PC-9 (cell line): ENCODE data around the gene NSG2. TPM values are rescaled to one million over a fixed set of nuclear protein-coding genes. Genes with fewer than 3 reads are reported as not detected.

Experiments
- BruUV-seq: library from RNA; stranded (reverse); fragments of 400-500 nt; replicated peaks from 2 replicates; lab custom pipeline; 2021; lab: Mats Ljungman, UMichigan
- CTCF ChIA-PET: fragments of 300-600 bp; sonication (Branson Sonifier 250); formaldehyde crosslinking; loops from one replicate; lab custom pipeline; 2022; ENCODE audit warnings: antibody characterized with exemption; lab: Charles Lee
- POLR2A ChIA-PET: fragments of 300-600 bp; sonication (Branson Sonifier 250); formaldehyde crosslinking; loops from one replicate; lab custom pipeline; 2022; ENCODE audit warnings: antibody characterized with exemption; ENCODE audit not compliant: unreplicated experiment; lab: Charles Lee
- DNase-seq, 2 experiments: peaks; one replicate each; pipeline versions ENCODE4 v3.0.0 to v3.0.0-alpha.2; 2015 to 2022; ENCODE audit warnings: mixed read lengths in 1 of 2
- H2AFZ ChIP-seq: fragments of 200-600 bp; sonication (generic); 2 replicates; pipeline ENCODE4 v1.8.1; 2017; ENCODE audit warnings: antibody characterized with exemption
- H3F3A ChIP-seq: fragments of 200-600 bp; sonication (generic); 2 replicates; pipeline ENCODE4 v1.8.1; 2017; ENCODE audit warnings: antibody characterized with exemption, mild to moderate bottlenecking, low read depth; ENCODE audit not compliant: insufficient read depth
- H3K27ac ChIP-seq: fragments of 200-600 bp; sonication (generic); 2 replicates; pipeline ENCODE4 v1.6.1; 2016; ENCODE audit warnings: mixed run types
- H3K27me3 ChIP-seq: fragments of 200-600 bp; sonication (generic); 2 replicates; pipeline ENCODE4 v1.6.1; 2016; ENCODE audit warnings: low read depth, mixed run types; ENCODE audit not compliant: insufficient read depth
- H3K36me3 ChIP-seq: fragments of 200-600 bp; sonication (generic); 2 replicates; pipeline ENCODE4 v1.6.1; 2016; ENCODE audit warnings: low read depth, mixed run types
- H3K4me1 ChIP-seq: fragments of 200-600 bp; sonication (generic); replicated peaks from 2 replicates; pipeline ENCODE4 v1.6.1; 2016; ENCODE audit warnings: mixed run types; ENCODE audit not compliant: insufficient read depth
- H3K4me2 ChIP-seq: fragments of 200-600 bp; sonication (generic); 2 replicates; pipeline ENCODE4 v1.6.1; 2017; ENCODE audit warnings: mixed run types
- H3K4me3 ChIP-seq: fragments of 200-600 bp; sonication (generic); 2 replicates; pipeline ENCODE4 v1.6.1; 2016; ENCODE audit warnings: mixed run types
- H3K79me2 ChIP-seq: fragments of 200-600 bp; sonication (generic); 2 replicates; pipeline ENCODE4 v1.6.1; 2017; ENCODE audit warnings: low read depth, mixed run types
- H3K9me2 ChIP-seq: fragments of 200-600 bp; sonication (generic); 2 replicates; pipeline ENCODE4 v1.8.1; 2017; ENCODE audit warnings: mild to moderate bottlenecking; ENCODE audit not compliant: insufficient read depth
- H3K9me3 ChIP-seq: fragments of 200-600 bp; sonication (generic); 2 replicates; pipeline ENCODE4 v1.8.1; 2016; ENCODE audit warnings: low read depth; ENCODE audit not compliant: insufficient read depth
- H4K20me1 ChIP-seq: fragments of 200-600 bp; sonication (generic); 2 replicates; pipeline ENCODE4 v1.8.1; 2017; ENCODE audit not compliant: insufficient read depth
- CTCF ChIP-seq: fragments of 200-600 bp; sonication (generic); conservative IDR thresholded peaks from 2 replicates; pipeline ENCODE4 v1.6.1; 2017; ENCODE audit warnings: mixed run types, antibody characterized with exemption, mild to moderate bottlenecking, moderate library complexity
- EZH2 ChIP-seq: fragments of 200-600 bp; sonication (generic); IDR thresholded peaks from 2 replicates; pipeline ENCODE4 v1.8.0; 2017; ENCODE audit warnings: antibody characterized with exemption, low read depth
- intact Hi-C: fragments of 100-400 bp; cut with micrococcal nuclease; formaldehyde crosslinking; loops from one replicate; pipeline ENCODE4 v1.10.0; 2022; ENCODE audit not compliant: unreplicated experiment
- total RNA-seq: library from RNA; stranded (reverse); gene quantifications from 2 replicates; pipeline ENCODE4 v1.2.3, GENCODE V29; 2021

The NSG2 gene
- total RNA-seq, 1 experiment from 2014 or later = not detected

DNA sequence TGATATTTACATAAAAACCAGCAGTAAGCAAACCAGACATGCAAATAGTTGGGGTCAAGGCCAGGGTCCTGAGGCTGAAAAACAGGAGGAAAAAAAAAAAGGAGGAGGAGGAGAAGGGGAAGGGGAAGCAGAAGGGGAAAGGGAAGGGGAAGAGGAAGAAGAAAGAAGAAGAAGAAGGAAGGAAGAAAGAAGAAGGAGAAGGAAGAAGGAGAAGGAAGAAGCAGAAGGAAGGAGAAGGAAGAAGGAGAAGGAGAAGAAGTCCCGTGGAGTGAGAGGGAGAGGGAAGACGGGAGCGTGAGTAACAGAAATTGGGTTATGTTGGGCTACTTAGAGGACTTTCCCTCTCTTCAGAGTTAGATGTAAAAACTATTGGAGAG lies 24.6 kb upstream of the NSG2 start:
- Histone ChIP-seq H3K4me2 (no peak overlapping the region), H3F3A (no peaks in the 10 kb centered on the region), H3K27me3 (peaks cover 50% of the 10 kb centered on the region), H3K9me2 (no peaks in the 10 kb centered on the region), H3K4me3 (no peak overlapping the region), H3K27ac (no peak overlapping the region), H4K20me1 (no peaks in the 10 kb centered on the region), H3K9me3 (no peaks in the 10 kb centered on the region), H3K4me1 (no peaks in the 10 kb centered on the region), H3K36me3 (no peaks in the 10 kb centered on the region), H2AFZ (no peak overlapping the region), H3K79me2 (no peaks in the 10 kb centered on the region)
- TF ChIP-seq EZH2 (no peak), CTCF (no peak)
- intact Hi-C loops = no loop called here
- DNase-seq = no peak
- ChIA-PET CTCF (no interaction called here), POLR2A (no interaction called here)
- BruUV-seq = no TSS peak

DNA sequence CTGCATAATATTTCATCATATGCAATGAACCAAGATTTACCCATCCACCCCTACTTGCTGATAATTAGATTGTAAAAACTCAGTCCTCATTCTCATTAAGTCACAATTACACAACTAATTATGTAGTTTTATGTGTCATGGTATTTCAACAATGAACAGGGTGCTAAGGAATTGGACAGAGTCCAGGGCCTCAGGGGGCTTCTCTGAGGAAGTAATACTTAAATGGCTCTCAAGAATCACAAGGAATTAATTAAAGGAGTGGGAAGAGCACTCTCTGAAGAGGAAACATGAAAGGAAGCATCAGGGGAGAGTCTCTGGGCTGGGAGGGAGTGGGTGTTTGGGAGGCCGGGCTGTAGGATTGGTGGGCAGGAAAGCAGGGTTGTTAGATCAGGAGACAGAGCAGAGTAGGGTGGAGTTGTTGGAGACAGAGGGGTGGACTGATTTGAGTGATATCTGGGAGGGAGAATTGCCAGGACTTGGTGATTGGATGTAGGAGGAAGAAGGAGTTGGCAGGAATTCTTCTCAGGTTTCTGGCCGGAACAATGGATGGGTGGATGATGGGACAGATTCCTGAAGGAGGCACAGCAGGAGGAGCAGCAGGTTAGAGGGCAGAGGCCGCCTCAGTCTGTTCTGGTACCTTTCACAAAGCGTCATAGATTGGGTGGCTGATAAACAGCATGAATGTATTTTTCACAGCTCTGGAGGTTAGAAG lies 23.0 kb upstream of the NSG2 start:
- H3K9me3 ChIP-seq = no peaks in the 10 kb centered on the region
- no peak for DNase-seq
- no peaks in the 10 kb centered on the region for H3K9me2 ChIP-seq
- no peak overlapping the region for H3K4me2 ChIP-seq
- no peaks in the 10 kb centered on the region for H4K20me1 ChIP-seq
- no peaks in the 10 kb centered on the region for H3K36me3 ChIP-seq
- no peaks in the 10 kb centered on the region for H3F3A ChIP-seq
- no peaks in the 10 kb centered on the region for H3K4me1 ChIP-seq
- H3K27ac ChIP-seq = no peak overlapping the region
- no peaks in the 10 kb centered on the region for H3K79me2 ChIP-seq
- H3K27me3 ChIP-seq = peaks cover 64% of the 10 kb centered on the region
- H3K4me3 ChIP-seq = no peak overlapping the region
- no peak for TF ChIP-seq EZH2
- TF ChIP-seq CTCF = no peak
- ChIA-PET POLR2A (no interaction called here), CTCF (no interaction called here)
- H2AFZ ChIP-seq = no peak overlapping the region
- BruUV-seq = no TSS peak
- intact Hi-C loops = no loop called here

GRCh38 chr5:174030286-174030685 lies 15.2 kb upstream of the NSG2 start:
- H3K27me3 ChIP-seq = peaks cover 85% of the 10 kb centered on the region
- no peak overlapping the region for H3K27ac ChIP-seq
- H3K4me2 ChIP-seq = no peak overlapping the region
- DNase-seq = no peak
- no peak for TF ChIP-seq EZH2
- TF ChIP-seq CTCF = no peak
- no peaks in the 10 kb centered on the region for H3K79me2 ChIP-seq
- no peaks in the 10 kb centered on the region for H3K9me3 ChIP-seq
- no TSS peak for BruUV-seq
- H3K4me3 ChIP-seq = no peak overlapping the region
- no peaks in the 10 kb centered on the region for H3K4me1 ChIP-seq
- ChIA-PET POLR2A (no interaction called here), CTCF (no interaction called here)
- no peaks in the 10 kb centered on the region for H4K20me1 ChIP-seq
- H3K9me2 ChIP-seq = no peaks in the 10 kb centered on the region
- intact Hi-C loops = no loop called here
- no peak overlapping the region for H2AFZ ChIP-seq
- H3F3A ChIP-seq = no peaks in the 10 kb centered on the region
- H3K36me3 ChIP-seq = no peaks in the 10 kb centered on the region
